K562 (cell line): ENCODE results near the gene PPFIA3. TPM values are rescaled to one million over a fixed set of nuclear protein-coding genes. Genes with fewer than 3 reads are reported as not detected.

ENCODE experiments used
- ATF1 ChIP-seq, 2 experiments: fragments of 450-650 bp in 1 of 2; IDR thresholded peaks; 2 replicates each; pipeline ENCODE4 v1.6.1; 2016; ENCODE audit warnings: missing compliant biosample characterization in 1 of 2, missing genetic modification characterization in 1 of 2
- CBX3 ChIP-seq, 2 experiments: IDR thresholded peaks; 1 replicate in 1 of 2; 2 replicates in 1 of 2; pipeline ENCODE4 v1.6.1; 2012; ENCODE audit warnings: inconsistent platforms in 2 of 2, low read length in 2 of 2, borderline replicate concordance in 1 of 2, control low read depth in 1 of 2
- CREB1 ChIP-seq, 2 experiments: sonication (generic) in 1 of 2; formaldehyde crosslinking in 1 of 2; IDR thresholded peaks; 2 replicates each; pipeline versions ENCODE4 v1.6.1 to v1.8.0; 2012 to 2022; ENCODE audit warnings: inconsistent platforms in 1 of 2, mild to moderate bottlenecking in 1 of 2, missing genetic modification reagents in 1 of 2, moderate library complexity in 1 of 2
- EP400 ChIP-seq: fragments of 450-650 bp; IDR thresholded peaks from 2 replicates; pipeline ENCODE4 v1.6.1; 2017; ENCODE audit warnings: antibody characterized with exemption, mild to moderate bottlenecking, moderate library complexity
- FOXK1 ChIP-seq: sonication (generic); formaldehyde crosslinking; IDR thresholded peaks from 2 replicates; pipeline ENCODE4 v1.8.0; 2022; ENCODE audit warnings: missing genetic modification reagents, mild to moderate bottlenecking, borderline replicate concordance
- HSF4 ChIP-seq: fragments of 250-450 bp; sonication (Bioruptor Pico); IDR thresholded peaks from 2 replicates; pipeline ENCODE4 v2.1.2; 2022; ENCODE audit warnings: mild to moderate bottlenecking, moderate library complexity, borderline replicate concordance
- MLLT1 ChIP-seq, 2 experiments: fragments of 450-650 bp; IDR thresholded peaks; 2 replicates each; pipeline ENCODE4 v1.6.1; 2016
- MYBL2 ChIP-seq, 2 experiments: fragments of 450-650 bp in 1 of 2; sonication (generic) in 1 of 2; formaldehyde crosslinking in 1 of 2; IDR thresholded peaks; 2 replicates each; pipeline versions ENCODE4 v1.6.1 to v1.8.1; 2017 to 2022; ENCODE audit warnings: borderline replicate concordance in 1 of 2, inconsistent platforms in 1 of 2, low read depth in 1 of 2, mild to moderate bottlenecking in 1 of 2, missing genetic modification reagents in 1 of 2, moderate library complexity in 1 of 2
- MYC ChIP-seq, 2 experiments: fragments of 250-450 bp in 1 of 2; sonication (Bioruptor Pico) in 1 of 2; IDR thresholded peaks; 2 replicates each; pipeline versions ENCODE4 v1.5.1 to v1.6.1; 2012 to 2021; ENCODE audit warnings: low read depth in 2 of 2, borderline replicate concordance in 1 of 2, improper control_type of control experiment in 1 of 2, low read length in 1 of 2, mild to moderate bottlenecking in 1 of 2, moderate library complexity in 1 of 2
- POLR2B ChIP-seq: fragments of 450-650 bp; IDR thresholded peaks from 2 replicates; pipeline ENCODE4 v1.6.1; 2018; ENCODE audit warnings: low read depth; ENCODE audit not compliant: partially characterized antibody
- PYGO2 ChIP-seq: fragments of 450-650 bp; IDR thresholded peaks from 2 replicates; pipeline ENCODE4 v1.6.1; 2016; ENCODE audit warnings: mild to moderate bottlenecking, missing genetic modification characterization, moderate library complexity, missing compliant biosample characterization
- RBBP5 ChIP-seq: fragments of 200-600 bp; sonication (generic); IDR thresholded peaks from 2 replicates; pipeline ENCODE4 v1.6.1; 2012; ENCODE audit warnings: borderline replicate concordance, mild to moderate bottlenecking, low read length, control low read depth, inconsistent platforms; ENCODE audit not compliant: insufficient read depth, poor library complexity, severe bottlenecking
- STAG1 ChIP-seq: sonication (generic); formaldehyde crosslinking; IDR thresholded peaks from 2 replicates; pipeline ENCODE4 v1.5.0; 2020; ENCODE audit warnings: missing genetic modification reagents, borderline replicate concordance
- TCF7L2 ChIP-seq: fragments of 150-350 bp; IDR thresholded peaks from 2 replicates; pipeline ENCODE4 v1.6.1; 2016; ENCODE audit warnings: low read depth, mild to moderate bottlenecking, low read length, moderate library complexity
- TEAD2 ChIP-seq: fragments of 450-650 bp; IDR thresholded peaks from 2 replicates; pipeline ENCODE4 v1.6.1; 2016; ENCODE audit warnings: missing genetic modification characterization, control low read depth, missing compliant biosample characterization
- ZFP30 ChIP-seq: fragments of 250-450 bp; sonication (Bioruptor Pico); IDR thresholded peaks from 2 replicates; pipeline ENCODE4 v1.8.0; 2022; ENCODE audit warnings: moderate library complexity, mild to moderate bottlenecking, inconsistent platforms, borderline replicate concordance
- ZNF217 ChIP-seq: sonication (generic); formaldehyde crosslinking; IDR thresholded peaks from 2 replicates; pipeline ENCODE4 v1.8.0; 2022; ENCODE audit warnings: mild to moderate bottlenecking, missing genetic modification reagents
- ZNF24 ChIP-seq: fragments of 450-650 bp; IDR thresholded peaks from 2 replicates; pipeline ENCODE4 v1.6.1; 2016
- ZNF316 ChIP-seq: fragments of 450-650 bp; IDR thresholded peaks from 2 replicates; pipeline ENCODE4 v1.6.1; 2016
- ZNF444 ChIP-seq: fragments of 250-450 bp; sonication (Bioruptor Pico); IDR thresholded peaks from 2 replicates; pipeline ENCODE4 v1.4.0; 2020; ENCODE audit warnings: mild to moderate bottlenecking, moderate library complexity
- ZNF778 ChIP-seq: fragments of 450-650 bp; formaldehyde crosslinking; IDR thresholded peaks from 2 replicates; pipeline ENCODE4 v1.4.0; 2020; ENCODE audit warnings: mild to moderate bottlenecking, moderate library complexity
- polyA plus RNA-seq, 8 experiments: library from polyadenylated mRNA; depleted of rRNA in 4 of 8; stranded (reverse) in 5 of 8; unstranded in 3 of 8; fragments of >200 nt; fragmentation: Nextera tagmentation in 2 of 8; fragmentation: Illumina TruSeq in 1 of 8; extraction: Ambion mirVana in 2 of 8; extraction: Trizol in 1 of 8; gene quantifications; 2 replicates each; pipeline versions ENCODE4 v1.2.1 to v1.2.3, GENCODE V29; 2011 to 2014; ENCODE audit warnings: inconsistent platforms in 1 of 8, missing spikeins in 1 of 8
- total RNA-seq, 7 experiments: library from RNA; depleted of rRNA in 6 of 7; stranded (reverse); fragments of >200 nt in 6 of 7; fragmentation: Illumina TruSeq in 2 of 7; extraction: Trizol in 2 of 7; gene quantifications; 2 replicates each; pipeline versions ENCODE4 v1.2.1 to v1.2.3, GENCODE V29; 2011 to 2021; ENCODE audit warnings: low replicate concordance in 1 of 7
- TF ChIP-seq, protein P1 (sequence below): fragments of 450-650 bp; IDR thresholded peaks from 2 replicates; pipeline ENCODE4 v1.7.0; 2016; ENCODE audit warnings: borderline replicate concordance
- TF ChIP-seq, protein P2 (sequence below): fragments of 250-450 bp; sonication (Bioruptor Pico); IDR thresholded peaks from 2 replicates; pipeline ENCODE4 v1.4.0; 2020; ENCODE audit warnings: mild to moderate bottlenecking, moderate library complexity

PPFIA3 gene
- total and polyA plus RNA-seq, 9 of the 15 experiments (the other 6 are each of a cell fraction or from before 2014, with no cell fraction given): 0.10 to 53.0 (median 17.6) TPM

DNA sequence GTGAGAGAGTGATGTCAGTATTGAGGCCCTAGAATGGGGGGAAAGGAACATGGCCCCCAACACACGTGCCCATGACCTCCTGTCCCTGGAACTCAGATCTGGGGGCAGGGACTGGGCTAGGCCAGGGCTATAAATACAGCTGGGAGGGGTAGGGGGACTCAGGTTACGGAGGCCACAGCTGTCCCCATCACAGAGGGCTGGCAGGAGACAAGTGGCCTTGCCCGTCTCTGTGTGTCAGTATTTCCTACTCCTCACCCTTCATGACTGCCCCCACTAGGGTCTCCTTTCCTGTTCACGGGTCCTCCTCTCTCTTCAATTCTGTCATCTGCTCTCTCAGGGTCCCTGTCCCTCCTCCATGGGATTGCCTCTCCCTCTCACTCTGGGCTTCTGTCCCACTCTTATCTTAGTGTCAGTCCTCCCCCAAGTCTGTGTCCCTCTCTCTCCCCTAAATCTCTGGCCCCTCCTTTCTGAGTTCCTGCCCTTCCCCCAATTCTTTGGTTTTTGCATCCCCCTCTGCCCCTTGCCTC is 36.5 kb downstream of the PPFIA3 start (continued):
- no peak for TF ChIP-seq STAG1 (CRISPR knock-in tag)
- no peak; the same call in 1 of the 2 replicates for TF ChIP-seq MYC (IDR thresholded peaks at IDR 0.05; ENCODE audit: low read depth, low read length)
- no peak for TF ChIP-seq MYC (CRISPR knock-in tag; IDR thresholded peaks at IDR 0.05; ENCODE audit: borderline replicate concordance, low read depth)
- TF ChIP-seq ZNF217: no peak
- peak; percentile 1; the same call in 1 of the 2 replicates for TF ChIP-seq EP400
- TF ChIP-seq MLLT1 (IDR thresholded peaks at IDR 0.05): no peak; a peak in 1 of 4 replicates
- no peak for TF ChIP-seq ZNF316
- TF ChIP-seq POLR2B: no peak
- TF ChIP-seq HSF4 (CRISPR knock-in tag): no peak
- TF ChIP-seq MYBL2 (IDR thresholded peaks at IDR 0.05; ENCODE audit: low read depth): no peak
- no peak for TF ChIP-seq MYBL2 (CRISPR knock-in tag; IDR thresholded peaks at IDR 0.05; ENCODE audit: borderline replicate concordance)
- TF ChIP-seq TEAD2 (tag): no peak
- TF ChIP-seq CREB1 (IDR thresholded peaks at IDR 0.05): no peak
- TF ChIP-seq CREB1 (CRISPR knock-in tag; IDR thresholded peaks at IDR 0.05): no peak
- no peak for TF ChIP-seq FOXK1
- TF ChIP-seq ZNF778 (CRISPR knock-in tag): no peak
- no peak for TF ChIP-seq PYGO2 (tag)
- TF ChIP-seq, protein P1, sequence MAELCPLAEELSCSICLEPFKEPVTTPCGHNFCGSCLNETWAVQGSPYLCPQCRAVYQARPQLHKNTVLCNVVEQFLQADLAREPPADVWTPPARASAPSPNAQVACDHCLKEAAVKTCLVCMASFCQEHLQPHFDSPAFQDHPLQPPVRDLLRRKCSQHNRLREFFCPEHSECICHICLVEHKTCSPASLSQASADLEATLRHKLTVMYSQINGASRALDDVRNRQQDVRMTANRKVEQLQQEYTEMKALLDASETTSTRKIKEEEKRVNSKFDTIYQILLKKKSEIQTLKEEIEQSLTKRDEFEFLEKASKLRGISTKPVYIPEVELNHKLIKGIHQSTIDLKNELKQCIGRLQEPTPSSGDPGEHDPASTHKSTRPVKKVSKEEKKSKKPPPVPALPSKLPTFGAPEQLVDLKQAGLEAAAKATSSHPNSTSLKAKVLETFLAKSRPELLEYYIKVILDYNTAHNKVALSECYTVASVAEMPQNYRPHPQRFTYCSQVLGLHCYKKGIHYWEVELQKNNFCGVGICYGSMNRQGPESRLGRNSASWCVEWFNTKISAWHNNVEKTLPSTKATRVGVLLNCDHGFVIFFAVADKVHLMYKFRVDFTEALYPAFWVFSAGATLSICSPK: no peak
- TF ChIP-seq TCF7L2: 0 out of 2 replicates have a peak, but pooled peaks have one; percentile 13
- no peak for TF ChIP-seq ZNF444 (CRISPR knock-in tag)
- TF ChIP-seq RBBP5: no peak
- TF ChIP-seq, protein P2, sequence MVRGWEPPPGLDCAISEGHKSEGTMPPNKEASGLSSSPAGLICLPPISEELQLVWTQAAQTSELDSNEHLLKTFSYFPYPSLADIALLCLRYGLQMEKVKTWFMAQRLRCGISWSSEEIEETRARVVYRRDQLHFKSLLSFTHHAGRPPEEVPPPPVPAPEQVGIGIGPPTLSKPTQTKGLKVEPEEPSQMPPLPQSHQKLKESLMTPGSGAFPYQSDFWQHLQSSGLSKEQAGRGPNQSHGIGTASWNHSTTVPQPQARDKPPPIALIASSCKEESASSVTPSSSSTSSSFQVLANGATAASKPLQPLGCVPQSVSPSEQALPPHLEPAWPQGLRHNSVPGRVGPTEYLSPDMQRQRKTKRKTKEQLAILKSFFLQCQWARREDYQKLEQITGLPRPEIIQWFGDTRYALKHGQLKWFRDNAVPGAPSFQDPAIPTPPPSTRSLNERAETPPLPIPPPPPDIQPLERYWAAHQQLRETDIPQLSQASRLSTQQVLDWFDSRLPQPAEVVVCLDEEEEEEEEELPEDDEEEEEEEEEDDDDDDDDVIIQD (CRISPR knock-in tag): no peak
- no peak for TF ChIP-seq ZNF24
- no peak for TF ChIP-seq CBX3 (IDR thresholded peaks at IDR 0.05; ENCODE audit: borderline replicate concordance in 1 of 2, low read length in 2 of 2)
- TF ChIP-seq ATF1 (CRISPR knock-in tag; IDR thresholded peaks at IDR 0.05): no peak
- TF ChIP-seq ATF1 (tag; IDR thresholded peaks at IDR 0.05): 0 out of 2 replicates have a peak, but pooled peaks have one; percentile 17
- no peak for TF ChIP-seq ZFP30
